ENCODE measurements around the gene ABHD11.

The ABHD11 gene

GRCh38 chr7:73696372-73696771 is 42.2 kb downstream of the ABHD11 start:
- H3K36me3 Mint-ChIP-seq (ENCODE audit: low read depth): peaks cover 89% of the 10 kb centered on the region
- peaks cover 23% of the 10 kb centered on the region for H3K4me1 Mint-ChIP-seq (ENCODE audit: low read depth)
- no peak overlapping the region for H3K4me3 Mint-ChIP-seq
- no peak overlapping the region for H3K27ac Mint-ChIP-seq
- intact Hi-C loops (cut with micrococcal nuclease): no loop called here
- H3K9me3 Mint-ChIP-seq: no peaks in the 10 kb centered on the region
- no peaks in the 10 kb centered on the region for H3K27me3 Mint-ChIP-seq

- Mint-ChIP-seq H3K4me3 (no peak overlapping the region), H3K9me3 (no peaks in the 10 kb centered on the region), H3K4me1 (ENCODE audit: low read depth) (peaks cover 51% of the 10 kb centered on the region), H3K27me3 (no peaks in the 10 kb centered on the region), H3K27ac (no peak overlapping the region), H3K36me3 (ENCODE audit: low read depth) (peaks cover 96% of the 10 kb centered on the region)
- intact Hi-C loops (cut with micrococcal nuclease): no loop called here
Measured at GRCh38 chr7:73690646-73691045, 48.0 kb downstream of the ABHD11 start.

DNA sequence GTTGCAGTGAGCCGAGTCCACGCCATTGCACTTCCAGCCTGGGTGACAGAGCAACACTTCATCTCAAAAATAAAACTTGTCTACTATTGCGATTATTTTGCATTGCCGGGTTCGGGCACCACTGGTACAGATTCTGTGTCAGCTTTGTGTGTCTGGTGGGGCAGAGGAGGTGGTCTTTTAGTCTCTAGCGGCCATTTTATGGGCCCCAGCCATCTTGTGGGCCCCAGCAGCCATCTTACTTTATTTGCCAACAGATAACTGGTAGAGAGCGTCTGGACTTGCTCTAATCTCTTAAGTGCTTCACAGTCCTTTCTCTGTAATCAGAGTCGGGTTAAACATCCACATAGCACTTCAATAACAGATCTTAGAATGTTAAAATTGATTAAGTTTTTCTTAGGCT is 50.3 kb downstream of the ABHD11 start:
- intact Hi-C loops (cut with micrococcal nuclease): no loop called here
- Mint-ChIP-seq H3K4me1 (ENCODE audit: low read depth) (peaks cover 50% of the 10 kb centered on the region), H3K36me3 (ENCODE audit: low read depth) (peaks cover 86% of the 10 kb centered on the region), H3K9me3 (no peaks in the 10 kb centered on the region), H3K27me3 (no peaks in the 10 kb centered on the region), H3K4me3 (no peak overlapping the region), H3K27ac (no peak overlapping the region)
